ENCODE data around the gene XCL2. TPM values are rescaled to one million over a fixed set of nuclear protein-coding genes. Genes with fewer than 3 reads are reported as not detected.
"Not testable (repeated sequence)": the region's sequence is repeated elsewhere in the genome, so short reads cannot be mapped to it uniquely, and the experiment has no call there.

XCL2 gene
- total RNA-seq, 1 donor: 12.7 TPM

DNA sequence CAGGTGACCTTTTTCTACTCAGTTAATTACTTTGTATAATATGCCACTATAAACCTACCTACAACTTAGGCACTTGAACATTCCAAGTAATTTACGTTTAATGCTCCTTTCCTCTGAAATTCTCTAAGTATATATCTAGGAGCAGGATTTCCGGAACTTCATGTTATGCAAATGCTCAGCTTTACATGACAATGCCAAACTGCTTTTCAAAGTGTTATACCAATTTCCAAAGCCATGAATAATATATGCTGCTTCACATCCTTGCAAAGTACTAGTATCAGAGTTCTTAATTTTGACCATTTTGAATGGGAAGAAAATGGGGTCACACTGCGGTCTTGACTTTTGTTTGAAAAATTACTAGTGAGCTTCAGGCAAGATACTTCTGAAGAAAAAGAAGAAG, 26.9 kb upstream of the XCL2 start:
- Histone ChIP-seq H3K27me3 (ENCODE audit: insufficient read depth, low read length) (no peaks in the 10 kb centered on the region), H3K4me1 (ENCODE audit: insufficient read depth, low read length) (peaks cover 6% of the 10 kb centered on the region), H3K9me3 (ENCODE audit: low read depth, low read length) (no peaks in the 10 kb centered on the region), H3K4me3 (ENCODE audit: low read length) (no peak overlapping the region)

DNA sequence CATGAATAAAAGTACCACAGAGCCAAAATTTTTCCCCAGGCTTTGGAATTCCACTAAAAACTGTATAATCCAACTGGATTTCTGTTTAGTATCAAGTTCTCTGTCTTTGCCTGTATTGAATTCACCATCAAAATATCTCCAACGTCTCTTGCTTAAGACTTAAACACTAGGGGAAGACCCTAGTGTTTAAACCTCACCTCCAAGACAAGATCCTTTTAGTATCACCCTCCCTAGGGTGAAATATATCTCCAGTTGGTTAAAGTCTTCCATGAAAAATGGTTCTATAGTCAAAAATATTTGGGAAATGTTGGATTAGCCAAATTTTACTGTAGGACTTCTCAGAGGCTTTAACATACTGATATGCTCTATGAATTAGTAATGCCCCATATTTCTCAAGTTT, 24.5 kb upstream of the XCL2 start:
- Histone ChIP-seq H3K9me3 (ENCODE audit: low read depth, low read length) (no peaks in the 10 kb centered on the region), H3K27me3 (ENCODE audit: insufficient read depth, low read length) (no peaks in the 10 kb centered on the region), H3K4me1 (ENCODE audit: insufficient read depth, low read length) (peaks cover 6% of the 10 kb centered on the region), H3K4me3 (ENCODE audit: low read length) (no peak overlapping the region)

DNA sequence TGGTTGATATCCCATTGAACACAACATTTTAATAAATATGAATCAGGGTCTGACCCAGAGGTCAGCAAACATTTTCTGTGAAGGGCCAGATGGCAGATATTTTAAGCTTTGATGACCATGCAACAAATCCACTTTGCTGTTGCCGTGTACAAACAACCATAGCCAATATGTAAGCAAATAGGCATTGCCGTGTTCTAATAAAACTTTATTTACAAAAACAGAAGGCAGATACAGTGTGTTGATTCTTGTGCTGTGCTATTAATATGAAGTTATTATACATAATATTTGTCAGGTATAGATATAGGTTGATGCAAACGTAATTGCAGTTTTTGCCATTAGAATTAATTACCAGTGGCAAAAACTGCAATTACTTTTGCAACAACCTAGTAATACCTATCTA, 23.8 kb upstream of the XCL2 start:
- H3K27me3 ChIP-seq (ENCODE audit: insufficient read depth, low read length): no peaks in the 10 kb centered on the region
- no peaks in the 10 kb centered on the region for H3K9me3 ChIP-seq (ENCODE audit: low read depth, low read length)
- H3K4me1 ChIP-seq (ENCODE audit: insufficient read depth, low read length): peaks cover 6% of the 10 kb centered on the region
- no peak overlapping the region for H3K4me3 ChIP-seq (ENCODE audit: low read length)

DNA sequence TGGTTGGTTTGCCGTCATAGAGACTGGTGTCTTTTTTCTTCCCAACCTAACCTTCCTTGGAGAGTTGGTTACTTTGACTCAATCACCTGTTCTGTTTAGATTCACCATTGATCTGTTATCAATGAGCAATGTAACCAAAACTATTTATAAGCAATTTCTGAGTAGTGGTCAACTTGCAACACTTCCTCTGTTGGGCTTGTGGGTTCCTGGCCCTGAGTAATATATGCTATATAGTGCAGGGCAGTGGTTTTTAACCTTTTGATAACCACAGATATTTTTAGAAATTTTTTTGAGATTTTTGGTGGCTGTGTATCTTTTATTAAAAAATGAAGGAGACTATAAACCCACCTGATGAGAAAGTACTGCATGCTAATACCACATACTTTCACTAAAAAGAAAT, 23.2 kb upstream of the XCL2 start:
- no peaks in the 10 kb centered on the region for H3K27me3 ChIP-seq (ENCODE audit: insufficient read depth, low read length)
- H3K9me3 ChIP-seq (ENCODE audit: low read depth, low read length): no peaks in the 10 kb centered on the region
- H3K4me1 ChIP-seq (ENCODE audit: insufficient read depth, low read length): peaks cover 6% of the 10 kb centered on the region
- no peak overlapping the region for H3K4me3 ChIP-seq (ENCODE audit: low read length)

DNA sequence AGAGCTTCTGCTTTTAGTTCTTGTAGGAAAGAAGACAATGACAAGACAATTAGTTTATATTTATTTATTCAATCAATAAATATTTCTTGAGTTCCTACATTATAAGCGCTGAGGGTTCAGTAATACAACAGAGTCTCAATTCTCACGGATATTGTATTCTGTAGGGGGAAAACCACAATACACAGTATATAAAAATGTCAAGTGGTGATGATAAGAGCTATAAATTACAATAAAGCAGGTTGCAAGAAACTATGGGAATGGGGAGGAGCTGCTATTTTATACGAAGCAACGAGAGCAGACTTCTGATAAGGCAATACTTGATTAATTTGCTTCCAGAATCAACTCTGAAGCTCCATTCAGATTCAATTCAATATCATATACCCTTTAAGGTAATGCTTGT, 22.0 kb upstream of the XCL2 start:
- H3K4me1 ChIP-seq (ENCODE audit: insufficient read depth, low read length): peaks cover 6% of the 10 kb centered on the region
- H3K4me3 ChIP-seq (ENCODE audit: low read length): no peak overlapping the region
- H3K27me3 ChIP-seq (ENCODE audit: insufficient read depth, low read length): no peaks in the 10 kb centered on the region
- H3K9me3 ChIP-seq (ENCODE audit: low read depth, low read length): no peaks in the 10 kb centered on the region

DNA sequence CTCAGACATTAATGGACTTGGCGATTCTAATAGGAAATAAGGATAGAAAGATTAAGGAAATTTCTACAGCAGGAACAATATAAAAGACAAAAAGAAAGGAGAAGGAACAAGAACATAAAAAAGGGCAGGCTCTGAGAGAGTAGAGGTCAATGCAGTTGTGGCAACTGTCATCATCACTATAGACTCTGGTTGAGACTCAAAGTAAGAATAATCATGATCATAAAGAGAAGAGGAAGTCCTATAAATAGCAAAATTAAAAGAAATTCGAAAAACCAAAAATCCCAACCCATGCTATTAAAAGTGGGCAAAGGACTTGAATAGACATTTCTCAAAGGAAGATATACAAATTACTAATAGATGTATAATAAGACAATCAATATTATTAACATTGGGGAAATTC, 18.2 kb upstream of the XCL2 start:
- H3K9me3 ChIP-seq (ENCODE audit: low read depth, low read length): no peaks in the 10 kb centered on the region
- H3K27me3 ChIP-seq (ENCODE audit: insufficient read depth, low read length): no peaks in the 10 kb centered on the region
- H3K4me3 ChIP-seq (ENCODE audit: low read length): no peak overlapping the region
- peaks cover 4% of the 10 kb centered on the region for H3K4me1 ChIP-seq (ENCODE audit: insufficient read depth, low read length)

DNA sequence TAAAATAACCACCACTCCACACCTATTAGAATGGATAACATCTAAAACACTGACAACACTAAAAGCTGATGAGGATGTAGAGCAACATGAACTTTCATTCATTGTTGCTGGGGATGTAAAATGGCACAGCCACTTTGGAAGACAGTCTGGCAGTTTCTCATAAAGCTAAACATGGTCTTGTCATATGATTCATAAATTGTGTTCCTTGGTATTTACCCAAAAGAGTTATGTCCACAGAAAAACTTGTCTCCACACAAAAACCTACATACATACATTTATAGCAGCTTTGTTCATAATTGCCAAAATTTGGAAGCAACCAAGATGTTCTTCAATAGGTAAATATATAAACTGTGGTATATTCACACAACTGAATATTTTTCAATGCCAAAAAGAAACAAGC, 16.6 kb upstream of the XCL2 start:
- peaks cover 6% of the 10 kb centered on the region for H3K4me1 ChIP-seq (ENCODE audit: insufficient read depth, low read length)
- no peaks in the 10 kb centered on the region for H3K27me3 ChIP-seq (ENCODE audit: insufficient read depth, low read length)
- H3K9me3 ChIP-seq (ENCODE audit: low read depth, low read length): no peaks in the 10 kb centered on the region
- H3K4me3 ChIP-seq (ENCODE audit: low read length): no peak overlapping the region

DNA sequence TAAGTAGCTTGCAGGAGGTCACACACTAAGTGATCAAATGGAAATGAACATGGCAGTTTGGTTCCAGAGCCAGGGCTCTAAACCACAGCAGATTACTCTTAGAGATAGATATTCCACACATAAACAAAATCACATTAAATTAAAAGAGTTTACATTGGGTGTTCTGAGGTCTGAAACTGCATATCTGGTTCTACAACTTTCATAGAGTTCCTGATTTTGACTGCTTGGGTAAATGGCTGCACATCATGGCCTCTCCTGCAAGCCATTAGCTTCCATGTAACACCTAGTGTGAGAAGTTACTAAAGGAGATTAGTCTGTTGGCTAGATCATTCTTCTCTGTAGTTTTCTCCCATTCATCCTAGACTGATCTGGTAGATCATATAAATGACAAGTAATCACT, 12.8 kb upstream of the XCL2 start:
- Histone ChIP-seq H3K9me3 (ENCODE audit: low read depth, low read length) (no peaks in the 10 kb centered on the region), H3K27me3 (ENCODE audit: insufficient read depth, low read length) (no peaks in the 10 kb centered on the region), H3K4me1 (ENCODE audit: insufficient read depth, low read length) (peaks cover 20% of the 10 kb centered on the region), H3K4me3 (ENCODE audit: low read length) (no peak overlapping the region)

DNA sequence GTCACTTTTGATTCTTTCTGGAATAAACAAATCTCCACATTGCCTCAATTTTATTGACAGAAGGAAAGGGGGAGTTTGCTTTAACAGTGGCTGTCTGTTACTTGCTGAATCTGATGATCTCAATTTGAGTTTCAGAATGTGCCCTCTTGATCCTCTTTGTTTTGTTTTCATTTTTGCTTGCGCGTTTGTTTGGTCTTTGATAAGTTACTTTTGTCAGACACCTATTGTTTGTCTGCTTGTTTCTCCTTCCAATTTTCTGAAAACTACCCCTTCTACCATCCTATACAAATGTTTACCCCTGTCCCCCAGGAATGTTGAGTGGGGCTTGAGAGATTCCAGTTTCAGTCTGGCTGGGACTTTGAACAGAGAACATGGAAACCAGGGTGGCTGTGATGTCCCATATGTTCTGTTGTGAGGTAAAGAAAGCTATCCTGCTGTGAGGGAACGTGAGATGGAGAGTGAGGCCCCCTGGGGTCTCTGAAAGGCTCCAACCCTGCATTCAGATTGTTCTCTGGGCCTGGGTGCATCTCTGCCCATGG, 11.8 kb upstream of the XCL2 start:
- no peak overlapping the region for H3K4me3 ChIP-seq (ENCODE audit: low read length)
- peaks cover 20% of the 10 kb centered on the region for H3K4me1 ChIP-seq (ENCODE audit: insufficient read depth, low read length)
- H3K9me3 ChIP-seq (ENCODE audit: low read depth, low read length): no peaks in the 10 kb centered on the region
- H3K27me3 ChIP-seq (ENCODE audit: insufficient read depth, low read length): no peaks in the 10 kb centered on the region

DNA sequence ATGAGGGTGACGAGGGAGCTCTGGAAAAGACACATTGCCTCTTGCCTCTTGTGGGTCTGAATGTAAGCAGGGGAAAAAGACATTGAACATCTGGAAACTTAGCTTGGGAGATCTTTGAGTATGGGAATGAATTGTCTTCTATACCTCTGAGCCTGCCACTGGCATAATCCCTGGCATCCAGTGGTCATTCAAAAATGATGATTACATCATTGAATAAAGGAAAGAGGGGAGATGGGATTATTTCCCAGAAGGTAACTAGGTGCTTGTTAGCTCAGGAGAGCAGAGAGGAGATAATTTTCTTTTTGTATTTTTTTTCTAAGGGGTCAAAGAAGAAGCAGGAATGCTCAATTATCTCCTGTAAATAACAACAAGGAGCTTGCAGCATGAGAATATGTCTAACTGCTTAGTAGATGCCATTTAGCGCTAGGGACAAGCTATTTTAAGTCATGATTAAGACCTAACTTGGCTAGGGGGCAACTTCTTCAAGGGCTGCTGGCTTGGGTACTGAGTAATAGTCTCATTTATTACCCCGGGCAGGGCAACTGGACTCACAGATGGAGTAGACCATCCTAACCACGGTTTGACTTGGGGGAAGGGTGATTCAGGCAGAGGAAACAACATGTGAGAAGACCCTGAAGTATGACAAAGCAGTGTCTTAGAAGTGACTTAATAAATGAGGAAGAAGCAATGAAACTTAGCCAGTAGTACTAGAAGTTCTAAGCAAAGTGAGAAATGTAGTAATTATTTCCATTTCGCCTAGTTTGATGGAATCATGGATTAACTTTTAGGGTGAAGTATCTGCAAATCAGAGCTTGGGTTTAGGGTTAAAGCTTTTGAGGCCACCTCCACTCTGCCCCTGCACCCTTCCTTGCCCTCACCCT, 11.0 kb upstream of the XCL2 start:
- no peak overlapping the region for H3K4me3 ChIP-seq (ENCODE audit: low read length)
- H3K27me3 ChIP-seq (ENCODE audit: insufficient read depth, low read length): no peaks in the 10 kb centered on the region
- H3K9me3 ChIP-seq (ENCODE audit: low read depth, low read length): no peaks in the 10 kb centered on the region
- peaks cover 20% of the 10 kb centered on the region for H3K4me1 ChIP-seq (ENCODE audit: insufficient read depth, low read length)

DNA sequence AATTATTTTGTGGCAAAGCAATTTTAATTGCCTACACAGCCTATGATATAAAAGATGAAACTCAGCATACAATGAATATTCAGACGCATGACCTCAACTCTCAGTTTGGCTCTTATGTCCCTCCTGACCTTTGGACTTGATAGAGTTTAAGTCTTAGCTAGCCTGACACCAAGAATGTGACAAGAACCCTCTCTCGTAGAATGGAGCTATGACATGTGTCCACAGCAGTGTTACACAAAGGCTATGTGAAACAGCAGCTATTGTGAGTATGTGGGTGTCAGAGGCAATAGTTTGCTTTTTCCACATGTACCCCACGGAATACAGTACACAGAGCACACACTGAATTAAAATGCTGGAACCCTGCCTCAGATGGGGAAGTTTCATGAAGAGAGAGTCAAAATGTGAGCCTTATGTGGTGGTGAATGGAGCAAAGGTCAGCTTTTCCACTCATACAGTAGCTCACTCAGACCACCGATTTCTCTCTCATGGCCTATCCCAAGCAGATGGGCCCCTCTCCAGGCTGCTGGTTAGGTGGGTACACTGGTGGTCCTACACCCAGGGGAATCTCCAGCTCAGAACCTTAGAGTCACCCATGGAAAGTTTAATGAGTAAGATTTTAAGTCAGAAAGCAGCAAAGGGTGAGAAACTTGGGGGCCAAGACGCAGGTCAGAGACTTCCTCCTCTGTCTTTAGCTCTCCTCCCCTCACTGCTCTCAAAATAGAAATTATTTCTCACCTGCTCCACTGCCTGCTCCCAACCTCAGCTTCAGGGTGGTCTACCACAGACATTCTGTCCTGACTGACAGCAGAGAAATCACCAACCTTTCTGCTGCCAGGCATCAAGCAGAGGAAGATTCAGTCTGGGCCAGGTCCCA, 10.1 kb upstream of the XCL2 start:
- Histone ChIP-seq H3K4me3 (ENCODE audit: low read length) (no peak overlapping the region), H3K4me1 (ENCODE audit: insufficient read depth, low read length) (peaks cover 20% of the 10 kb centered on the region), H3K9me3 (ENCODE audit: low read depth, low read length) (no peaks in the 10 kb centered on the region), H3K27me3 (ENCODE audit: insufficient read depth, low read length) (no peaks in the 10 kb centered on the region)

DNA sequence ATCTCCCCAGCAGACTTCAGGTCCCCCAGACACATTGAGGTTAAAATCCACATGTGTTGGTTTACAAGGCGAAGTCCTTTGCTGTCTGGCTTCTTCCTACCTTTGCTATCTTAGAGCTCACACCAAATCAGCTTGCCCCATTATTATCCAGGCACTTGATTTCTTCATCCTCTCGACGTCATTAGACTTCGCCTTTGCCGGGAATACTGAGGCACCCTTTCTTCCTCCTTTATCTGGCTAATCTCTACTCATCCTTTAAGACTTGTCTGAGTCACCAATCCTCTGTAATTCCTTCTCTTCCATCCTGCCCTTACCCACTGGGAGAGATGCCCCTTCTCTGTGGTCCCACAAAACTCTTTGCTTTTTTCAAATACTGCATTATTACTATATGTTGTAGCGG, 9.2 kb upstream of the XCL2 start:
- H3K4me1 ChIP-seq (ENCODE audit: insufficient read depth, low read length): peaks cover 20% of the 10 kb centered on the region
- H3K9me3 ChIP-seq (ENCODE audit: low read depth, low read length): no peaks in the 10 kb centered on the region
- H3K4me3 ChIP-seq (ENCODE audit: low read length): no peak overlapping the region
- H3K27me3 ChIP-seq (ENCODE audit: insufficient read depth, low read length): no peaks in the 10 kb centered on the region

DNA sequence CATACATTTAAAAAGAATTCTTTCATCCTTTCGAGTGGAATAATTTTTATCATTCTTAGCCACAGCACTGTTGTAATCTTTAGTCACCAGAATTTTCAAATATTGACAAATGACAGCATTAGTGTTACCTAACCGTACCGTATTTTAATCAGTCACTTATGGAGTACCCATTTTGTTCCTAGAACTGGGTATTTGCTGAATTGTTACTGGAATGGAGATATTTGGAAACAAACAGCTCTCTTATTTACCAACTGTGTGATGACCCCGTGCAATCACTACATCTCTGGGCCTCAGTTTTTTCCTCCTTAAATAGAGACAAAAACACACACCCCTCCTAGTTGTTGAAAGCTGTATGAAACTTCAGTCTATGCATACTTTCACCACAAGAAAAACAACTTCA, 7.9 kb upstream of the XCL2 start:
- H3K27me3 ChIP-seq (ENCODE audit: insufficient read depth, low read length): no peaks in the 10 kb centered on the region
- H3K4me1 ChIP-seq (ENCODE audit: insufficient read depth, low read length): peaks cover 20% of the 10 kb centered on the region
- H3K9me3 ChIP-seq (ENCODE audit: low read depth, low read length): no peaks in the 10 kb centered on the region
- no peak overlapping the region for H3K4me3 ChIP-seq (ENCODE audit: low read length)

DNA sequence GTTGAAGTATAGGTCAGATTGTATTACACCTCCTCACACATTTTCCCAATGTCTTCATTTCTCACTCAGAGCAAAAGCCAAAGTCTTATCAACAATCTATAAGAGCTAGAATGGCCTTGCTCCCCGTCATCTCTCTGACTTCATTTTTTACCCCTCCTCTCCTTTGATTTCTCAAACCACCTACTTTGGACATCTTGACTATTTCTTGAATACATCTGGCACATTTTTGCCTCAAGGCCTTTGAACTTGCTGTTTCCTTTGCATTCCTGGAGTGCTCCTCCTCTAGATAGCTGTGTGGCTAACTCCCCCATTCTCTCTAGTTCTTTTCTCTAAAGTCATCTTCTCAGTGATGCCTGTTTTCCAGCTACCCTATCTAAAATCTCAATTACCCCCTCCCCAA, 7.2 kb upstream of the XCL2 start:
- no peak overlapping the region for H3K4me3 ChIP-seq (ENCODE audit: low read length)
- no peaks in the 10 kb centered on the region for H3K27me3 ChIP-seq (ENCODE audit: insufficient read depth, low read length)
- no peaks in the 10 kb centered on the region for H3K9me3 ChIP-seq (ENCODE audit: low read depth, low read length)
- H3K4me1 ChIP-seq (ENCODE audit: insufficient read depth, low read length): peaks cover 20% of the 10 kb centered on the region

DNA sequence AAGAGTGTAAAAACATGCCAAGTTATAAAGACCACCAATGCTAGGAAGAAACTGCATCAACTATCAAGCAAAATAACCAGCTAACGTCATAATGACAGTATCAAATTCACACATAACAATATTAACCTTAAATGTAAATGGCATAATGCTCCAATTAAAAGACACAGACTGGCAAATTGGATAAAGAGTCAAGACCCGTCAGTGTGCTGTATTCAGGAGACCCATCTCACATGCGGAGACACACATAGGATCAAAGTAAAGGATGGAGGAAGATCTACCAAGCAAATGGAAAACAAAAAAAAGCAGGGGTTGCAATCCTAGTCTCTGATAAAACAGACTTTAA, 2.7 kb upstream of the XCL2 start:
- H3K27me3 ChIP-seq (ENCODE audit: insufficient read depth, low read length); H3K9me3 ChIP-seq (ENCODE audit: low read depth, low read length); H3K4me3 ChIP-seq (ENCODE audit: low read length); H3K4me1 ChIP-seq (ENCODE audit: insufficient read depth, low read length): not testable (repeated sequence)
